Activated CD8-positive, alpha-beta T cell treated with anti-CD3 and anti-CD28 coated beads for 36 hours (primary cell): ENCODE measurements around the gene EFCAB9. TPM values are rescaled to one million over a fixed set of nuclear protein-coding genes. Genes with fewer than 3 reads are reported as not detected.
"Not testable (repeated sequence)": the region's sequence is repeated elsewhere in the genome, so short reads cannot be mapped to it uniquely, and the experiment has no call there.

Source experiments
- ATAC-seq: fragments of 200-7000 bp; cut with Tn5 transposase; one replicate; pipeline ENCODE4 v1.10.0; 2021; ENCODE audit warnings: mild to moderate bottlenecking, moderate library complexity
- CTCF ChIA-PET: fragments of 350-600 bp; sonication (Branson Sonifier 250); formaldehyde crosslinking; loops from one replicate; lab custom pipeline; 2021; ENCODE audit warnings: antibody characterized with exemption; lab: Charles Lee
- POLR2A ChIA-PET: fragments of 350-600 bp; sonication (Branson Sonifier 250); formaldehyde crosslinking; loops from one replicate; lab custom pipeline; 2021; ENCODE audit warnings: antibody characterized with exemption; lab: Charles Lee
- DNase-seq: peaks from one replicate; pipeline ENCODE4 v3.0.0-alpha.2; 2020
- H3K27ac Mint-ChIP-seq: one replicate; pipeline ENCODE4 v1.8.0; 2021; ENCODE audit warnings: mild to moderate bottlenecking, mixed read lengths
- H3K27me3 Mint-ChIP-seq: one replicate; pipeline ENCODE4 v1.8.0; 2021; ENCODE audit warnings: mixed read lengths
- H3K36me3 Mint-ChIP-seq: one replicate; pipeline ENCODE4 v1.8.0; 2021; ENCODE audit warnings: low read depth, mixed read lengths
- H3K4me1 Mint-ChIP-seq: one replicate; pipeline ENCODE4 v1.8.0; 2021; ENCODE audit warnings: low read depth, mixed read lengths
- H3K4me3 Mint-ChIP-seq: one replicate; pipeline ENCODE4 v1.8.0; 2021; ENCODE audit warnings: mild to moderate bottlenecking, moderate library complexity, mixed read lengths
- H3K9me3 Mint-ChIP-seq: one replicate; pipeline ENCODE4 v1.8.0; 2021; ENCODE audit warnings: mixed read lengths
- CTCF ChIP-seq: fragments of 200-600 bp; IDR thresholded peaks from one replicate; pipeline ENCODE4 v1.8.0; 2022; ENCODE audit warnings: antibody characterized with exemption, mild to moderate bottlenecking
- intact Hi-C: fragments of 100-400 bp; cut with micrococcal nuclease; formaldehyde crosslinking; loops from one replicate; pipeline ENCODE4 v1.10.0; 2022
- total RNA-seq, 2 experiments: library from RNA; stranded (reverse); gene quantifications; one replicate each; pipeline ENCODE4 v1.2.3, GENCODE V29; 2021

The EFCAB9 gene
- total RNA-seq, 2 experiments from 2014 or later, result not detected

- Mint-ChIP-seq H3K9me3 (no peaks in the 10 kb centered on the region), H3K27me3 (peaks cover 9% of the 10 kb centered on the region), H3K4me3 (no peak overlapping the region), H3K27ac (no peak overlapping the region), H3K4me1 (no peaks in the 10 kb centered on the region), H3K36me3 (no peaks in the 10 kb centered on the region)
- ATAC-seq, result no peak
- CTCF ChIA-PET, result no interaction called here
- no peak for DNase-seq
- intact Hi-C loops, result no loop called here
- no peak for TF ChIP-seq CTCF
- POLR2A ChIA-PET, result no interaction called here
Measured at GRCh38 chr5:172200476-172200875, 6.5 kb downstream of the EFCAB9 start.

- H3K4me1 Mint-ChIP-seq, H3K27me3 Mint-ChIP-seq, DNase-seq, H3K27ac Mint-ChIP-seq, H3K9me3 Mint-ChIP-seq, CTCF ChIA-PET, ATAC-seq, H3K4me3 Mint-ChIP-seq, POLR2A ChIA-PET, H3K36me3 Mint-ChIP-seq, intact Hi-C loops: not testable (repeated sequence)
Measured at GRCh38 chr5:172205984-172206383, 12.0 kb downstream of the EFCAB9 start.

- Mint-ChIP-seq H3K27me3 (no peaks in the 10 kb centered on the region), H3K4me1 (peaks cover 7% of the 10 kb centered on the region), H3K9me3 (no peaks in the 10 kb centered on the region), H3K27ac (no peak overlapping the region), H3K4me3 (no peak overlapping the region), H3K36me3 (peaks cover 14% of the 10 kb centered on the region)
- ChIA-PET CTCF (interaction anchor here (0.9 to 1.6 kb wide), 2 partner anchors 19 to 75 kb away, joined by 3 to 5 read pairs; partner anchors contain the start of gene STK10), POLR2A (no interaction called here)
- no peak for ATAC-seq
- DNase-seq, result no peak
- intact Hi-C loops, result no loop called here
- no peak for TF ChIP-seq CTCF
Measured at GRCh38 chr5:172207511-172207910, 13.5 kb downstream of the EFCAB9 start.

GRCh38 chr5:172209714-172210113, 15.7 kb downstream of the EFCAB9 start:
- Mint-ChIP-seq H3K4me1 (peaks cover 7% of the 10 kb centered on the region), H3K36me3 (peaks cover 16% of the 10 kb centered on the region), H3K27me3 (no peaks in the 10 kb centered on the region), H3K4me3 (no peak overlapping the region), H3K9me3 (no peaks in the 10 kb centered on the region), H3K27ac (no peak overlapping the region)
- ATAC-seq, result no peak
- no peak for TF ChIP-seq CTCF
- POLR2A ChIA-PET, result interaction anchor here (1.0 kb wide), 1 partner anchor 98 kb away, joined by 3 read pairs; no protein-coding TSS in a partner anchor
- intact Hi-C loops, result no loop called here
- no peak for DNase-seq
- CTCF ChIA-PET, result interaction anchor here (0.7 to 1.5 kb wide), 2 partner anchors 73 to 200 kb away, joined by 3 read pairs; no protein-coding TSS in a partner anchor

GRCh38 chr5:172211676-172212075, 17.7 kb downstream of the EFCAB9 start:
- peaks cover 20% of the 10 kb centered on the region for H3K36me3 Mint-ChIP-seq
- no peak overlapping the region for H3K4me3 Mint-ChIP-seq
- intact Hi-C loops, result no loop called here
- no peaks in the 10 kb centered on the region for H3K9me3 Mint-ChIP-seq
- ChIA-PET CTCF (interaction anchor here (0.7 to 1.3 kb wide), 3 partner anchors 12 to 23 kb away, joined by 3 to 4 read pairs (median 4); partner anchors contain the start of gene STK10), POLR2A (no interaction called here)
- DNase-seq (no peak), ATAC-seq (no peak)
- H3K27ac Mint-ChIP-seq, result no peak overlapping the region
- H3K4me1 Mint-ChIP-seq, result peaks cover 5% of the 10 kb centered on the region
- TF ChIP-seq CTCF, result no peak
- no peaks in the 10 kb centered on the region for H3K27me3 Mint-ChIP-seq
